Endothelial cell of umbilical vein (primary cell): Measurements from ENCODE around the gene TBC1D16. TPM values are rescaled to one million over a fixed set of nuclear protein-coding genes. Genes with fewer than 3 reads are reported as not detected.

Experiments
- BruUV-seq: library from RNA; stranded (reverse); fragments of 400-500 nt; replicated peaks from 2 replicates; lab custom pipeline; 2021; lab: Mats Ljungman, UMichigan
- CTCF ChIA-PET: fragments of 300-600, 350-600 bp; sonication (Branson Sonifier 250); formaldehyde crosslinking; loops from one replicate; lab custom pipeline; 2021; ENCODE audit warnings: antibody characterized with exemption, inconsistent platforms; lab: Charles Lee
- POLR2A ChIA-PET: fragments of 300-600, 350-600 bp; sonication (Branson Sonifier 250); formaldehyde crosslinking; loops from one replicate; lab custom pipeline; 2021; ENCODE audit warnings: antibody characterized with exemption, inconsistent platforms; lab: Charles Lee
- DNase-seq: peaks from one replicate; pipeline ENCODE4 v3.0.0-alpha.2; 2011; ENCODE audit warnings: low read depth, low spot score
- FAIRE-seq: peaks from 2 replicates; lab custom pipeline; 2011; peaks lifted over from hg19 to GRCh38; lab: Jason Lieb, UNC
- H2AFZ ChIP-seq: 2 replicates; pipeline ENCODE4 v1.6.0; 2012; ENCODE audit warnings: low read depth, low read length, control low read depth, inconsistent platforms
- H3K27ac ChIP-seq: 2 replicates; pipeline ENCODE4 v1.5.1; 2011; ENCODE audit warnings: low read depth, mild to moderate bottlenecking, control low read depth, low read length, moderate library complexity; ENCODE audit not compliant: insufficient read depth
- H3K27me3 ChIP-seq, 2 experiments: 2 replicates each; pipeline versions ENCODE4 v1.6.0 to v1.6.1; 2011; ENCODE audit warnings: low read length in 2 of 2, mixed read lengths in 1 of 2; ENCODE audit not compliant: control insufficient read depth in 2 of 2, insufficient read depth in 2 of 2
- H3K36me3 ChIP-seq, 2 experiments: 2 replicates in 1 of 2; 3 replicates in 1 of 2; pipeline ENCODE4 v1.5.1; 2011; ENCODE audit warnings: low read length in 2 of 2, mild to moderate bottlenecking in 1 of 2, moderate library complexity in 1 of 2; ENCODE audit not compliant: control insufficient read depth in 2 of 2, insufficient read depth in 2 of 2; ENCODE audit errors: extremely low read depth in 1 of 2
- H3K4me1 ChIP-seq: 3 replicates; pipeline ENCODE4 v1.5.1; 2011; ENCODE audit warnings: mild to moderate bottlenecking, low read length; ENCODE audit not compliant: control insufficient read depth, insufficient read depth; ENCODE audit errors: extremely low read depth
- H3K4me2 ChIP-seq: 2 replicates; pipeline ENCODE4 v1.6.1; 2011; ENCODE audit warnings: low read length, control low read depth, mixed read lengths; ENCODE audit not compliant: insufficient read depth
- H3K4me3 ChIP-seq, 3 experiments: fragments of 200-600 bp in 1 of 3; sonication (generic), shearing (Covaris generic) in 1 of 3; replicated peaks in 1 of 3; 2 replicates each; pipeline ENCODE4 v1.5.1; 2011 to 2016; ENCODE audit warnings: control low read depth in 3 of 3, low read length in 3 of 3, mild to moderate bottlenecking in 2 of 3, inconsistent platforms in 1 of 3, low read depth in 1 of 3, moderate library complexity in 1 of 3; ENCODE audit not compliant: insufficient read depth in 1 of 3
- H3K79me2 ChIP-seq: 2 replicates; pipeline ENCODE4 v1.6.0; 2012; ENCODE audit warnings: low read length, inconsistent platforms; ENCODE audit not compliant: control insufficient read depth, insufficient read depth
- H3K9ac ChIP-seq: replicated peaks from 2 replicates; pipeline ENCODE3; 2011; ENCODE audit warnings: low read length, control low read depth; ENCODE audit not compliant: insufficient read depth; ENCODE audit errors: extremely low read depth
- H3K9me1 ChIP-seq: replicated peaks from 3 replicates; pipeline ENCODE4 v1.6.0; 2011; ENCODE audit warnings: mild to moderate bottlenecking, low read length; ENCODE audit not compliant: control insufficient read depth, insufficient read depth; ENCODE audit errors: extremely low read depth
- H3K9me3 ChIP-seq: replicated peaks from 2 replicates; pipeline ENCODE4 v1.5.1; 2012; ENCODE audit warnings: low read length, inconsistent platforms; ENCODE audit not compliant: control insufficient read depth, insufficient read depth
- H4K20me1 ChIP-seq: replicated peaks from 2 replicates; pipeline ENCODE3; 2011; ENCODE audit warnings: mild to moderate bottlenecking, low read length; ENCODE audit not compliant: control insufficient read depth, insufficient read depth; ENCODE audit errors: extremely low read depth
- EZH2 ChIP-seq: IDR thresholded peaks from 2 replicates; pipeline ENCODE4 v1.6.1; 2012; ENCODE audit warnings: borderline replicate concordance, low read depth, mild to moderate bottlenecking, moderate library complexity, low read length, inconsistent platforms; ENCODE audit not compliant: severe bottlenecking
- FOS ChIP-seq: IDR thresholded peaks from 2 replicates; pipeline ENCODE4 v1.6.1; 2011; ENCODE audit warnings: mild to moderate bottlenecking, low read length, moderate library complexity, borderline replicate concordance; ENCODE audit not compliant: insufficient read depth
- GATA2 ChIP-seq: IDR thresholded peaks from 2 replicates; pipeline ENCODE4 v1.7.0; 2011; ENCODE audit warnings: low read depth, mild to moderate bottlenecking, moderate library complexity, mixed read lengths, low read length; ENCODE audit not compliant: insufficient read length, insufficient read depth
- JUN ChIP-seq: IDR thresholded peaks from 2 replicates; pipeline ENCODE4 v1.6.1; 2011; ENCODE audit warnings: borderline replicate concordance, low read depth; ENCODE audit not compliant: insufficient read length, insufficient read depth
- MYC ChIP-seq: IDR thresholded peaks from one replicate; pipeline ENCODE4 v1.6.1; 2011; ENCODE audit warnings: mild to moderate bottlenecking, low read depth, low read length
- POLR2A ChIP-seq: IDR thresholded peaks from 2 replicates; pipeline ENCODE4 v1.6.1; 2012; ENCODE audit warnings: low read depth, mild to moderate bottlenecking, control low read depth, low read length
- POLR2AphosphoS5 ChIP-seq: IDR thresholded peaks from 2 replicates; pipeline ENCODE4 v1.6.1; 2012; ENCODE audit warnings: low read depth, mild to moderate bottlenecking, control low read depth, low read length, moderate library complexity; ENCODE audit not compliant: insufficient read depth
- dilution Hi-C: fragments of 300-500 bp; cut with MboI; formaldehyde crosslinking; loops from one replicate; pipeline ENCODE4 v1.15.0; 2019; ENCODE audit warnings: low sequenced_read_pairs; ENCODE audit not compliant: extremely low pct_ligation_motif_present
- intact Hi-C: fragments of 100-400 bp; cut with micrococcal nuclease; formaldehyde crosslinking; loops from one replicate; pipeline ENCODE4 v1.10.0; 2022
- polyA plus RNA-seq, 4 experiments: library from polyadenylated mRNA; depleted of rRNA in 3 of 4; stranded (reverse) in 3 of 4; unstranded in 1 of 4; fragments of >200 nt; gene quantifications; 2 replicates each; pipeline versions ENCODE4 v1.2.1 to v1.2.3, GENCODE V29; 2011 to 2012; ENCODE audit warnings: missing spikeins in 1 of 4
- total RNA-seq: library from RNA; stranded (reverse); gene quantifications from 2 replicates; pipeline ENCODE4 v1.2.3, GENCODE V29; 2021
- TF ChIP-seq, protein P1 (sequence below), 2 donors: IDR thresholded peaks; 1 replicate in 1 of 2; 2 replicates in 1 of 2; pipeline ENCODE4 v1.5.1; 2011; ENCODE audit warnings: low read length in 2 of 2, mild to moderate bottlenecking in 2 of 2, moderate library complexity in 2 of 2, control low read depth in 1 of 2, inconsistent platforms in 1 of 2, low read depth in 1 of 2; ENCODE audit not compliant: insufficient read depth in 1 of 2; ENCODE audit errors: extremely low read depth in 1 of 2
- TF ChIP-seq, protein P2 (sequence below): IDR thresholded peaks from 2 replicates; pipeline ENCODE4 v1.6.1; 2011; ENCODE audit not compliant: insufficient read depth, insufficient read length

The TBC1D16 gene
- total and polyA plus RNA-seq, 2 donors (not counting 3 experiments of a cell fraction or from before 2014, with no cell fraction given): 12.9 to 48.6 TPM

DNA sequence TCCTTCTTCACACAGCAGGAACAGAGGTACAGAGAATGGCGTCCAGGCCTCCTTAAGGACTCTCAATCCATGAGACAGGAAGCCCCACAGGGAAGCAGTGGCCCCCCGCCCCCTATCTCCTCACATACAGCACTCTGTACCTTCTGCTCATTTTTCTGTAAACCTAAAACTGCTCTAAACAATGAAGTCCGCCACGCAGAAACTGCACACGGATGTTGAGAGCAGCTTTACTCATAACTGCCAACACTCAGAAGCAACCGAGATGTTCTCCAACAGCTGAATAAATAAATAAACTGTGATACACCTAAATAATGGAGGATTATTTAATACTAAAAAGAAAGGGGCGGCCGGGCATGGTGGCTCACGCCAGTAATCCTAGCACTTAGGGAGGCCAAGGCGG lies 9.9 kb downstream of the TBC1D16 start:
- Histone ChIP-seq H3K4me2 (no peak overlapping the region), H3K79me2 (peaks cover 35% of the 10 kb centered on the region), H3K9me1 (no peaks in the 10 kb centered on the region), H3K9me3 (no peaks in the 10 kb centered on the region), H3K27ac (no peak overlapping the region), H3K4me3 (no peak overlapping the region), H2AFZ (no peak overlapping the region), H4K20me1 (no peaks in the 10 kb centered on the region), H3K36me3 (no peaks in the 10 kb centered on the region), H3K9ac (no peak overlapping the region), H3K27me3 (no peaks in the 10 kb centered on the region), H3K4me1 (peaks cover 10% of the 10 kb centered on the region)
- no TSS peak for BruUV-seq
- no peak for DNase-seq
- ChIA-PET CTCF (interaction anchor here (5.1 kb wide), 1 partner anchor 17 kb away, joined by 23 read pairs; no protein-coding TSS in a partner anchor), POLR2A (no interaction called here)
- intact Hi-C loops: no loop called here
- dilution Hi-C loops: no loop called here
- no peak for FAIRE-seq
- TF ChIP-seq, protein P1, sequence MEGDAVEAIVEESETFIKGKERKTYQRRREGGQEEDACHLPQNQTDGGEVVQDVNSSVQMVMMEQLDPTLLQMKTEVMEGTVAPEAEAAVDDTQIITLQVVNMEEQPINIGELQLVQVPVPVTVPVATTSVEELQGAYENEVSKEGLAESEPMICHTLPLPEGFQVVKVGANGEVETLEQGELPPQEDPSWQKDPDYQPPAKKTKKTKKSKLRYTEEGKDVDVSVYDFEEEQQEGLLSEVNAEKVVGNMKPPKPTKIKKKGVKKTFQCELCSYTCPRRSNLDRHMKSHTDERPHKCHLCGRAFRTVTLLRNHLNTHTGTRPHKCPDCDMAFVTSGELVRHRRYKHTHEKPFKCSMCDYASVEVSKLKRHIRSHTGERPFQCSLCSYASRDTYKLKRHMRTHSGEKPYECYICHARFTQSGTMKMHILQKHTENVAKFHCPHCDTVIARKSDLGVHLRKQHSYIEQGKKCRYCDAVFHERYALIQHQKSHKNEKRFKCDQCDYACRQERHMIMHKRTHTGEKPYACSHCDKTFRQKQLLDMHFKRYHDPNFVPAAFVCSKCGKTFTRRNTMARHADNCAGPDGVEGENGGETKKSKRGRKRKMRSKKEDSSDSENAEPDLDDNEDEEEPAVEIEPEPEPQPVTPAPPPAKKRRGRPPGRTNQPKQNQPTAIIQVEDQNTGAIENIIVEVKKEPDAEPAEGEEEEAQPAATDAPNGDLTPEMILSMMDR (IDR thresholded peaks at IDR 0.05; ENCODE audit: extremely low read depth in 1 of 2, insufficient read depth in 1 of 2, low read depth in 1 of 2, low read length in 2 of 2): no peak
- TF ChIP-seq MYC: no peak
- no peak for TF ChIP-seq EZH2
- TF ChIP-seq, protein P2, sequence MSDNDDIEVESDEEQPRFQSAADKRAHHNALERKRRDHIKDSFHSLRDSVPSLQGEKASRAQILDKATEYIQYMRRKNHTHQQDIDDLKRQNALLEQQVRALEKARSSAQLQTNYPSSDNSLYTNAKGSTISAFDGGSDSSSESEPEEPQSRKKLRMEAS: no peak
- no peak for TF ChIP-seq POLR2A
- no peak for TF ChIP-seq POLR2AphosphoS5
- no peak for TF ChIP-seq JUN
- TF ChIP-seq GATA2: no peak
- TF ChIP-seq FOS: no peak
